ENCODE data around the gene RPL10A. TPM values are rescaled to one million over a fixed set of nuclear protein-coding genes. Genes with fewer than 3 reads are reported as not detected.

RPL10A gene
- total RNA-seq (100 to 1,000 TPM; 608 to 717 (median 617) TPM), polyA plus RNA-seq (672 TPM)
- long read RNA-seq, donor 1, transcript RPL10A-201 (6 exons, 716 nt): major isoform, 228 of 248 reads
- long read RNA-seq, donor 1, transcript RPL10A-202 (5 exons, 1,063 nt): minor isoform, 8 of 248 reads
- long read RNA-seq, donor 1, partial matches to known transcripts: 2 of 248 reads
- long read RNA-seq, donor 1, other reads (novel, unspliced or antisense): 8 of 248 reads
- long read RNA-seq, donor 2, transcript RPL10A-201 (6 exons, 716 nt): major isoform, 235 of 269 reads
- long read RNA-seq, donor 2, transcript RPL10A-202 (5 exons, 1,063 nt): minor isoform, 10 of 269 reads
- long read RNA-seq, donor 2, partial matches to known transcripts: 7 of 269 reads
- long read RNA-seq, donor 2, other reads (novel, unspliced or antisense): 12 of 269 reads
- long read RNA-seq, donor 3, transcript RPL10A-203 (5 exons, 1,069 nt): minor isoform, 40 of 390 reads
- long read RNA-seq, donor 3, transcript RPL10A-204 (6 exons, 962 nt): minor isoform, 5 of 390 reads
- long read RNA-seq, donor 3, transcript RPL10A-201 (6 exons, 716 nt): major isoform, 247 of 390 reads
- long read RNA-seq, donor 3, transcript RPL10A-202 (5 exons, 1,063 nt): minor isoform, 12 of 390 reads
- long read RNA-seq, donor 3, partial matches to known transcripts: 31 of 390 reads
- long read RNA-seq, donor 3, other reads (novel, unspliced or antisense): 55 of 390 reads
- long read RNA-seq, donor 4, transcript RPL10A-201 (6 exons, 716 nt): major isoform, 155 of 168 reads
- long read RNA-seq, donor 4, transcript RPL10A-203 (5 exons, 1,069 nt): minor isoform, 6 of 168 reads
- long read RNA-seq, donor 4, partial matches to known transcripts: 1 of 168 reads
- long read RNA-seq, donor 4, other reads (novel, unspliced or antisense): 2 of 168 reads

DNA sequence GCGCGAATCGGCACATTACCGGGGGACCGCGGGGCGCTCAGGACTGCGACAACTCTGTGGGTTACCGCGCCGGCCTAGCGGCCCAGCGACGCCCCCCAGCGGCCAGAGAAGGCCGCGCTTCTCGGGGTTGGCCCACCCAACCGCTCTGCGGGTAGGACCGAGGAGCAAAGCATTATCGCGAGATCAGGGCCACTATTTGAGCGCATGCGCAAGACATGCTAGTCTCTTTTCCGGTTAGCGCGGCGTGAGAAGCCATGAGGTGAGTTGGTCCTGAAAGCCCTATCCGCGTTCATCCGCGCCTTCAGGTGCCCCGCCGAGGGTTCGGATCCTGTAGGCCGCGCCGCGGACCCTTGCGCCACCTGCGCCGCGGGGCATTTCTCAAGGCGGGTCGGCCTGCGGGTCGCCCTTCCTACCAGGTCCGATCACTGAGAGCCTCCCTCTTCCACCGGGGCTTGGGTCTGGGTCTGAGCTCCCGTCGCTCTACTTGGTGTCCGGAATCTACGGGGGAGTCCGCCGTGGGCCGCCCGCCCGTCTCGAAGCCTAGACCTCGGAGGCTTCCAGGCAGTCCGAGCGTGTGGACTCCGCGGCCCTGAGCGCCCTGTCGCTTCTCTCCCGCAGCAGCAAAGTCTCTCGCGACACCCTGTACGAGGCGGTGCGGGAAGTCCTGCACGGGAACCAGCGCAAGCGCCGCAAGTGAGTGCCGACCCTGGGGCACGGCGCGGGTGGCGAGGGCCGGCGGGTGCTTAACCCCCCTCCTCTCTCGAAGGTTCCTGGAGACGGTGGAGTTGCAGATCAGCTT lies at the start of gene RPL10A:
Gene RPL10A (plus strand): TSS at position 221 of the 799 bp plus-strand sequence. CDS start 34 bp downstream, at position 255.
- Histone ChIP-seq H3K4me3 (ENCODE audit: low read length) (peak within 1 kb of the TSS; percentile 48), H3K27me3 (ENCODE audit: control insufficient read depth, insufficient read depth) (no peaks in the 10 kb centered on the region), H3K27ac (ENCODE audit: low read length) (peak within 1 kb of the TSS; percentile 82), H3K9me3 (ENCODE audit: control insufficient read depth, low read length) (no peaks in the 10 kb centered on the region), H3K4me1 (ENCODE audit: control insufficient read depth, insufficient read depth, low read length) (peaks cover 4% of the 10 kb centered on the region)
- DNase-seq (peak; percentile 95 to 97 (median 96)), ATAC-seq (peak; percentile 90 to 91)
- intact Hi-C loops (cut with DNase I): no loop called here
- WGBS: under 1% methylated on average over 86 of the region's 86 CpGs

DNA sequence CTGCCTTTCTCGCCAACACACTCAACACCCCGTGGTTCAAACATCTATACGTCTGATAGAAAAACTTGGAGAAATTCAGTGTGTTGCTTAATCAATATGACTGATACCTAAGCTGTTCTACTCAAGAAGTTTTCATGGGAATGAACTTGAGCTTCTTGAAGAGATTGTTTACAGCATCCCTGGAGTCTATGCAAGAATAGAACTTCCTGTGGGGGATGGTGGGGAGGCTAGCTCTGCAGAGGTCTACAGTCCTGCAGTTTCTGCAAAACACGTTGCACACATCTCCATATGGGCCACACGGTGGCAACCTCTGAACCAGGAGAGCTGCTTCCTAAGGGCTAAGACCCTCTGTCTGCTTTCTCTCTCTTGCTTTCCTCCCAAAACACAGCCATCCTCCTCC lies 48.8 kb upstream of the RPL10A start:
- Histone ChIP-seq H3K27me3 (ENCODE audit: control insufficient read depth, insufficient read depth) (no peaks in the 10 kb centered on the region), H3K4me3 (ENCODE audit: low read length) (no peak overlapping the region), H3K27ac (ENCODE audit: low read length) (no peak overlapping the region), H3K4me1 (ENCODE audit: control insufficient read depth, insufficient read depth, low read length) (no peaks in the 10 kb centered on the region), H3K9me3 (ENCODE audit: control insufficient read depth, low read length) (no peaks in the 10 kb centered on the region)
- no peak for DNase-seq
- WGBS: 60% methylated on average over 5 of the region's 5 CpGs
- ATAC-seq: no peak
- intact Hi-C loops (cut with DNase I): loop anchor here in 3 of 4 donors (5.0 to 10.0 kb wide), 2 partner anchors 75 to 77 kb away; partner anchors contain the start of gene PPARD (in 3 of the 3)

DNA sequence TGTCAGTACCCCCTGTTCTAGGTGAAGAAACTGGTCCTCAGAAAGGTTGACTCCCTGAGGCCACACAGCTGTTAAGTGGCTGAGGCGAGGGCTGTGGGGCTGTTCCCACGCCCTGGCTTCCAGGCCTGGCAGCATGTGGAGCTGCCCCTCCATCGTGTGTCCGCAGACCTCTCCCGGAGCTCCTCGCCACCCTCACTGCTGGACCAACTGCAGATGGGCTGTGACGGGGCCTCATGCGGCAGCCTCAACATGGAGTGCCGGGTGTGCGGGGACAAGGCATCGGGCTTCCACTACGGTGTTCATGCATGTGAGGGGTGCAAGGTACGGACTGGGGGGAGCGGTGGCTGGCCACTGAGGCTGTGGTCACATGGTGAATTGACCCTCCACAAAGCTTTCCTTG lies 48.2 kb upstream of the RPL10A start:
- DNase-seq: no peak
- 94% methylated on average over 14 of the region's 14 CpGs for WGBS
- H3K27me3 ChIP-seq (ENCODE audit: control insufficient read depth, insufficient read depth): no peaks in the 10 kb centered on the region
- H3K9me3 ChIP-seq (ENCODE audit: control insufficient read depth, low read length): no peaks in the 10 kb centered on the region
- intact Hi-C loops (cut with DNase I): loop anchor here in 3 of 4 donors (5.0 to 10.0 kb wide), 2 partner anchors 75 to 78 kb away; partner anchors contain the start of gene PPARD (in 3 of the 3)
- H3K4me3 ChIP-seq (ENCODE audit: low read length): no peak overlapping the region
- no peaks in the 10 kb centered on the region for H3K4me1 ChIP-seq (ENCODE audit: control insufficient read depth, insufficient read depth, low read length)
- ATAC-seq: no peak
- H3K27ac ChIP-seq (ENCODE audit: low read length): no peak overlapping the region

DNA sequence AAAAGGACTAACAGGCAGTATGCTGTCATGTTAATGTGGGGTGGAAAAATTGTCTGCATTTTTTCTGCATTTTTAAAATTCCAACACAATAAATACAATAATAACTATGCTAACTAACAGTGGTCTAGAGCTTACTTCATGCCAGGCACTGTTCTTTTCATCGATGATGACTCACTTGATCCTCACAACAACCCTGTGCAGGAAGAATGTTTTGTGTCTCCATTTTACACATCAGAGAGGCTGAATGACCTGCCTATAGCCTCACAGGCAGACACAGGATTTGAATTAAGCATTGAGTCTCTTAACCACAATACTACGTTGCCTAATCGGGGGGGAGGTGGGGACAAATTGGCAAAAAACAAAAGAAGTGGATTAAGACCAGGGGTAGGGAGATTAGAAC lies 42.9 kb upstream of the RPL10A start:
- intact Hi-C loops (cut with DNase I): no loop called here
- no peak overlapping the region for H3K4me3 ChIP-seq (ENCODE audit: low read length)
- H3K27ac ChIP-seq (ENCODE audit: low read length): no peak overlapping the region
- ATAC-seq (no peak), DNase-seq (no peak)
- 65% methylated on average over 3 of the region's 3 CpGs for WGBS
- H3K9me3 ChIP-seq (ENCODE audit: control insufficient read depth, low read length): no peaks in the 10 kb centered on the region
- no peaks in the 10 kb centered on the region for H3K27me3 ChIP-seq (ENCODE audit: control insufficient read depth, insufficient read depth)
- no peaks in the 10 kb centered on the region for H3K4me1 ChIP-seq (ENCODE audit: control insufficient read depth, insufficient read depth, low read length)

DNA sequence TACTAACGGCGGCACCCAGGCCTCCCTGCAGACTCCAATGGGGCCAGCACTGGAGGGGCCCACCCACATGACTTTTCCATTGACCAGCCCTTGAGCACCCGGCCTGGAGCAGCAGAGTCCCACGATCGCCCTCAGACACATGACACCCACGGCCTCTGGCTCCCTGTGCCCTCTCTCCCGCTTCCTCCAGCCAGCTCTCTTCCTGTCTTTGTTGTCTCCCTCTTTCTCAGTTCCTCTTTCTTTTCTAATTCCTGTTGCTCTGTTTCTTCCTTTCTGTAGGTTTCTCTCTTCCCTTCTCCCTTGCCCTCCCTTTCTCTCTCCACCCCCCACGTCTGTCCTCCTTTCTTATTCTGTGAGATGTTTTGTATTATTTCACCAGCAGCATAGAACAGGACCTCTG lies 42.1 kb upstream of the RPL10A start:
- DNase-seq (peak; percentile 32 to 59 (median 57)), ATAC-seq (peak in 1 of 2 donors; percentile 18)
- H3K27me3 ChIP-seq (ENCODE audit: control insufficient read depth, insufficient read depth): no peaks in the 10 kb centered on the region
- H3K27ac ChIP-seq (ENCODE audit: low read length): no peak overlapping the region
- intact Hi-C loops (cut with DNase I): no loop called here
- no peaks in the 10 kb centered on the region for H3K9me3 ChIP-seq (ENCODE audit: control insufficient read depth, low read length)
- 57% methylated on average over 8 of the region's 8 CpGs for WGBS
- no peaks in the 10 kb centered on the region for H3K4me1 ChIP-seq (ENCODE audit: control insufficient read depth, insufficient read depth, low read length)
- no peak overlapping the region for H3K4me3 ChIP-seq (ENCODE audit: low read length)

DNA sequence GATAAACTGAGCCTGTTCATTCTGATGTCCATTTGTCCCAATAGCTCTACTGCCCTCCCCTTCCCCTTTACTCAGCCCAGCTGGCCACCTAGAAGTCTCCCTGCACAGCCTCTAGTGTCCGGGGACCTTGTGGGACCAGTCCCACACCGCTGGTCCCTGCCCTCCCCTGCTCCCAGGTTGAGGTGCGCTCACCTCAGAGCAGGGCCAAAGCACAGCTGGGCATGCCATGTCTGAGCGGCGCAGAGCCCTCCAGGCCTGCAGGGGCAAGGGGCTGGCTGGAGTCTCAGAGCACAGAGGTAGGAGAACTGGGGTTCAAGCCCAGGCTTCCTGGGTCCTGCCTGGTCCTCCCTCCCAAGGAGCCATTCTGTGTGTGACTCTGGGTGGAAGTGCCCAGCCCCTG lies 40.8 kb upstream of the RPL10A start:
- no peak overlapping the region for H3K27ac ChIP-seq (ENCODE audit: low read length)
- ATAC-seq (no peak), DNase-seq (peak in 1 of 3 donors; percentile 43)
- no peaks in the 10 kb centered on the region for H3K27me3 ChIP-seq (ENCODE audit: control insufficient read depth, insufficient read depth)
- no peak overlapping the region for H3K4me3 ChIP-seq (ENCODE audit: low read length)
- 92% methylated on average over 5 of the region's 5 CpGs for WGBS
- H3K4me1 ChIP-seq (ENCODE audit: control insufficient read depth, insufficient read depth, low read length): no peaks in the 10 kb centered on the region
- intact Hi-C loops (cut with DNase I): no loop called here
- H3K9me3 ChIP-seq (ENCODE audit: control insufficient read depth, low read length): no peaks in the 10 kb centered on the region

DNA sequence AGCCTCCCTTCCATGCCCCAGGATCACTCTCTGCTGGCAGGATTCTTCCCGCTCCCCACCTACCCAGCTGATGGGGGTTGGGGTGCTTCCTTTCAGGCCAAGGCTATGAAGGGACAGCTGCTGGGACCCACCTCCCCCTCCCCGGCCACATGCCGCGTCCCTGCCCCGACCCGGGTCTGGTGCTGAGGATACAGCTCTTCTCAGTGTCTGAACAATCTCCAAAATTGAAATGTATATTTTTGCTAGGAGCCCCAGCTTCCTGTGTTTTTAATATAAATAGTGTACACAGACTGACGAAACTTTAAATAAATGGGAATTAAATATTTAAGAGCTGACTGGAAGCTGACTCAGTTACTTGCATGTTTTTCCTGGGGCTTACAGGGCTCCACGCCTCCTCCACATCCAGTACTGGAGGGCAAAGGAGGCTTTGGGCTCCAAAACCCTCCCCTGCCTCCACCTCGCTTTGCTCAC lies 40.3 kb upstream of the RPL10A start:
- DNase-seq (no peak), ATAC-seq (no peak)
- intact Hi-C loops (cut with DNase I): no loop called here
- Histone ChIP-seq H3K4me3 (ENCODE audit: low read length) (no peak overlapping the region), H3K4me1 (ENCODE audit: control insufficient read depth, insufficient read depth, low read length) (no peaks in the 10 kb centered on the region), H3K27ac (ENCODE audit: low read length) (no peak overlapping the region), H3K27me3 (ENCODE audit: control insufficient read depth, insufficient read depth) (no peaks in the 10 kb centered on the region), H3K9me3 (ENCODE audit: control insufficient read depth, low read length) (no peaks in the 10 kb centered on the region)
- 79% methylated on average over 9 of the region's 9 CpGs for WGBS

DNA sequence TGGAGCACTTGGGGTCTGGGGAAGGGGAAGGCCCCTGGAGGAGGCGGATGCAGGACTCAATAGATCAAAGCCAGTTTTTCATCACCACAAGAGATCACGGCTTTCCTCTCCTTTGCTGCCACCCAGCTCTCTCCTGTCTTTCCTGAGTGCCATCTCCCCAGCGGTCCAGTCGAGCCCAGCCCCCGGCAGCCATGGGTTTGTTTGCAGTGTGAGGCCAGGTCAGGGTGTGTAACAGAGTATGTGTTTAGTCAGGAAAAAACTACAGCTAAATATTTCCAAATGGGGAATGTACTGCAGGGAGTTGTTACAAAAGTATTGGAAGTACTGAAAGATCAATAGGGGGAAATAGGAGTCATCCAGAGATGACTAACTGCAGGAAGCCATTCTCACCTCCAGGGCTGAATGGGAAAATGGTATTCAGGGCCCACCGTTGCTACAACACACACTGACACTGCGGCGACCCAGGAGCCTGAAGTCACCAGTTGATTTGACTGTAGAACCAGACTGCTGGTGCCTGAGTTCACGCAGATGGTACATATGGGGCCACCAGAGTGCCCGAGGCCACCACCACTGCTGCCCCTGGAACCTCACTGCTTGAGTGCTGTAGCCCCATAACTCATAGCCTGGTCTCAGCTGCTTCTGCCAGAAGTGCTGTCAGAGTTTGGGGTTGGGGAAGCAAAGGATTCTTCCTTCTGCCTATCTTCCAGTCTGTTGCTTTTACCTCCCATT lies 39.6 kb upstream of the RPL10A start:
- peak in 1 of 3 donors; percentile 30 for DNase-seq
- H3K4me1 ChIP-seq (ENCODE audit: control insufficient read depth, insufficient read depth, low read length): no peaks in the 10 kb centered on the region
- intact Hi-C loops (cut with DNase I): no loop called here
- WGBS: 84% methylated on average over 10 of the region's 10 CpGs
- no peak for ATAC-seq
- no peak overlapping the region for H3K4me3 ChIP-seq (ENCODE audit: low read length)
- H3K27ac ChIP-seq (ENCODE audit: low read length): no peak overlapping the region
- H3K9me3 ChIP-seq (ENCODE audit: control insufficient read depth, low read length): no peaks in the 10 kb centered on the region
- H3K27me3 ChIP-seq (ENCODE audit: control insufficient read depth, insufficient read depth): no peaks in the 10 kb centered on the region

DNA sequence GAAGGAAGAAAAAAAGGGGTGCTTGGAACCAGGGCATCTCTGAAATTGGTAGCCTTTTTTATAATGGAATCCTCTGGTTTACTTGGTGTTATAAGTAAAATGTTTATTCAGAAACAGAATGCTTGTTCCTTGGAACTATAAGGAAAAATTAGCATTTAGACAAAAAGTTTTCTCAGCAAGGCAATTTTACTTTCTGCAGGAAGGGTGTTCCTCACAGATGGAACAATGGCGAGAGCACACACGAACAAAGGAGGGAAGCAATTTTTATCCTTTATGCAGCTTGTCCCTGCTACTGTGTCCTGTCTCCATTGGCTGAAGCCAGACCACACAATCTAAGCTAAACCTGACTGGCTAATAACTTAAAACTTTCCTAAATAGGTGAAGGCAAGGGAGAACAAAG lies 38.7 kb upstream of the RPL10A start:
- no peak for ATAC-seq
- Histone ChIP-seq H3K9me3 (ENCODE audit: control insufficient read depth, low read length) (no peaks in the 10 kb centered on the region), H3K4me1 (ENCODE audit: control insufficient read depth, insufficient read depth, low read length) (no peaks in the 10 kb centered on the region), H3K27me3 (ENCODE audit: control insufficient read depth, insufficient read depth) (no peaks in the 10 kb centered on the region), H3K4me3 (ENCODE audit: low read length) (no peak overlapping the region), H3K27ac (ENCODE audit: low read length) (no peak overlapping the region)
- intact Hi-C loops (cut with DNase I): no loop called here
- 87% methylated on average over 2 of the region's 2 CpGs for WGBS
- no peak for DNase-seq

DNA sequence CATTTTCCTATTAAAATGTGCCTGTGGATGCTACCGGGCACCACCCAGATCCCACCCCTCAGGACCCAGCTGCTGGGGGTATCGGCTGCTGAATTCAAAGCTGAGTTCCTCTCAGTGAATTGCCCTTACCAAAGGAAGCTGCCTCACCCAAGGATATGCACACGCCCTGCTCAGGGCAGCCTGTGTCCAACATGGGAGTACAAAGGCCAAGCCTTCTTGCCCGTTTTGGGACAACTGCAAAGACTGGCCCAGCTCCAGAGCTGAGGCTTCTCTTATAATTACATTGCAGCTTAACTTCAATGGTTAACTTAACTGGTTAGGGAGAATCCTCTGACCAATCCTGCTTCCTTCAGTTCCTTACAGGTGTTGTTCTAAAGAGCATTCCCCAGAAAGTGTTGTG lies 35.9 kb upstream of the RPL10A start:
- Histone ChIP-seq H3K4me1 (ENCODE audit: control insufficient read depth, insufficient read depth, low read length) (no peaks in the 10 kb centered on the region), H3K27me3 (ENCODE audit: control insufficient read depth, insufficient read depth) (no peaks in the 10 kb centered on the region), H3K9me3 (ENCODE audit: control insufficient read depth, low read length) (no peaks in the 10 kb centered on the region), H3K4me3 (ENCODE audit: low read length) (no peak overlapping the region), H3K27ac (ENCODE audit: low read length) (no peak overlapping the region)
- no peak for ATAC-seq
- no peak for DNase-seq
- intact Hi-C loops (cut with DNase I): no loop called here
- 65% methylated on average over 4 of the region's 4 CpGs for WGBS
